Esophagus mucosa (tissue), 1 donor: ENCODE measurements around the gene CREB1. TPM values are rescaled to one million over a fixed set of nuclear protein-coding genes. Genes with fewer than 3 reads are reported as not detected.

Experiments used
- ATAC-seq: fragments of 200-7000 bp; cut with Tn5 transposase; one replicate; pipeline ENCODE4 v1.9.1; 2020
- total RNA-seq: library from RNA; stranded (reverse); gene quantifications from one replicate; pipeline ENCODE4 v1.2.4, GENCODE V29; 2023
- donor health status: DM: yes; HTN: yes; CAD: no.

Gene CREB1
- total RNA-seq, 1 donor from 2014 or later: 35.5 TPM

GRCh38 chr2:207504513-207505170 lies 25.1 kb upstream of the CREB1 start:
- ATAC-seq: peak; percentile 12

- peak; percentile 44 for ATAC-seq
These were observed 24.6 kb upstream of the CREB1 start for GRCh38 chr2:207505171-207505570.

- ATAC-seq: peak; percentile 77
These were observed 24.0 kb upstream of the CREB1 start for GRCh38 chr2:207505728-207506127.

GRCh38 chr2:207506426-207506825 lies 23.3 kb upstream of the CREB1 start:
- ATAC-seq: no peak

GRCh38 chr2:207510148-207510547 lies 19.6 kb upstream of the CREB1 start:
- no peak for ATAC-seq

GRCh38 chr2:207511851-207512250 lies 17.9 kb upstream of the CREB1 start:
- ATAC-seq: no peak

GRCh38 chr2:207512356-207512755 lies 17.4 kb upstream of the CREB1 start:
- ATAC-seq: peak; percentile 57

- peak; percentile 90 for ATAC-seq
These were observed 16.1 kb upstream of the CREB1 start for GRCh38 chr2:207513551-207514257.

GRCh38 chr2:207514451-207514850 lies 15.3 kb upstream of the CREB1 start:
- no peak for ATAC-seq

GRCh38 chr2:207515671-207516070 lies 14.1 kb upstream of the CREB1 start:
- ATAC-seq: no peak

GRCh38 chr2:207516206-207516605 lies 13.6 kb upstream of the CREB1 start:
- ATAC-seq: no peak

GRCh38 chr2:207523005-207523404 lies 6.8 kb upstream of the CREB1 start:
- ATAC-seq: no peak

GRCh38 chr2:207525296-207525695 lies 4.5 kb upstream of the CREB1 start:
- no peak for ATAC-seq

GRCh38 chr2:207528980-207529329 lies 807 bp upstream of the CREB1 start:
- peak; percentile 11 for ATAC-seq

GRCh38 chr2:207530160-207531031 lies 634 bp downstream of the CREB1 start:
- ATAC-seq: no peak

GRCh38 chr2:207531032-207531952 lies 1.5 kb downstream of the CREB1 start:
- no peak for ATAC-seq

GRCh38 chr2:207532676-207533075 lies 2.9 kb downstream of the CREB1 start:
- ATAC-seq: no peak

GRCh38 chr2:207533461-207534008 lies 3.8 kb downstream of the CREB1 start:
- ATAC-seq: no peak

GRCh38 chr2:207534417-207534816 lies 4.7 kb downstream of the CREB1 start:
- ATAC-seq: no peak

- ATAC-seq: no peak
These were observed 9.7 kb downstream of the CREB1 start for GRCh38 chr2:207539470-207539869.

- ATAC-seq: no peak
These were observed 10.7 kb downstream of the CREB1 start for GRCh38 chr2:207540431-207540830.

- ATAC-seq: no peak
These were observed 12.2 kb downstream of the CREB1 start for GRCh38 chr2:207541933-207542332.
